ENCODE results near the gene NCOR2. TPM values are rescaled to one million over a fixed set of nuclear protein-coding genes. Genes with fewer than 3 reads are reported as not detected.

Gene NCOR2
- total RNA-seq, 3 donors from 2014 or later, result 159 to 269 (median 161) TPM

- no peak overlapping the region for H3K4me3 ChIP-seq
- peaks cover 12% of the 10 kb centered on the region for H3K4me1 ChIP-seq (ENCODE audit: low read depth)
- ATAC-seq, result no peak
- no peak for DNase-seq
- no peaks in the 10 kb centered on the region for H3K36me3 ChIP-seq (ENCODE audit: low read depth)
- intact Hi-C loops (cut with DNase I, micrococcal nuclease), result no loop called here
- H3K9me3 ChIP-seq, result no peaks in the 10 kb centered on the region
- TF ChIP-seq CTCF (IDR thresholded peaks at IDR 0.05), result no peak
Measured at GRCh38 chr12:124534776-124535740, 32.4 kb downstream of the NCOR2 start.

GRCh38 chr12:124533456-124533855 is 34.0 kb downstream of the NCOR2 start:
- TF ChIP-seq CTCF (IDR thresholded peaks at IDR 0.05), result no peak
- intact Hi-C loops (cut with DNase I, micrococcal nuclease), result no loop called here
- DNase-seq (no peak), ATAC-seq (no peak)
- Histone ChIP-seq H3K9me3 (no peaks in the 10 kb centered on the region), H3K36me3 (ENCODE audit: low read depth) (no peaks in the 10 kb centered on the region), H3K4me1 (ENCODE audit: low read depth) (peaks cover 5% of the 10 kb centered on the region), H3K4me3 (no peak overlapping the region)

GRCh38 chr12:124532967-124533366 is 34.4 kb downstream of the NCOR2 start:
- H3K9me3 ChIP-seq, result no peaks in the 10 kb centered on the region
- ATAC-seq (no peak), DNase-seq (no peak)
- no peak overlapping the region for H3K4me3 ChIP-seq
- intact Hi-C loops (cut with DNase I, micrococcal nuclease), result no loop called here
- H3K4me1 ChIP-seq (ENCODE audit: low read depth), result peaks cover 3% of the 10 kb centered on the region
- TF ChIP-seq CTCF (IDR thresholded peaks at IDR 0.05), result no peak
- H3K36me3 ChIP-seq (ENCODE audit: low read depth), result no peaks in the 10 kb centered on the region

- no peaks in the 10 kb centered on the region for H3K36me3 ChIP-seq (ENCODE audit: low read depth)
- no peak for ATAC-seq
- no peak for DNase-seq
- intact Hi-C loops (cut with DNase I, micrococcal nuclease), result no loop called here
- TF ChIP-seq CTCF (IDR thresholded peaks at IDR 0.05), result no peak
- H3K4me1 ChIP-seq (ENCODE audit: low read depth), result no peaks in the 10 kb centered on the region
- H3K4me3 ChIP-seq, result no peak overlapping the region
- no peaks in the 10 kb centered on the region for H3K9me3 ChIP-seq
Measured at GRCh38 chr12:124532331-124532750, 35.1 kb downstream of the NCOR2 start.

GRCh38 chr12:124531906-124532305 is 35.5 kb downstream of the NCOR2 start:
- intact Hi-C loops (cut with DNase I, micrococcal nuclease), result no loop called here
- no peak for ATAC-seq
- Histone ChIP-seq H3K4me3 (no peak overlapping the region), H3K36me3 (ENCODE audit: low read depth) (no peaks in the 10 kb centered on the region), H3K4me1 (ENCODE audit: low read depth) (no peaks in the 10 kb centered on the region), H3K9me3 (no peaks in the 10 kb centered on the region)
- TF ChIP-seq CTCF (IDR thresholded peaks at IDR 0.05), result no peak
- no peak for DNase-seq

Measured in mucosa of descending colon (tissue), 3 donors.